NB4 (cell line): ENCODE data around the gene SLC11A1.
A peak's percentile ranks its signal among the peaks of the same experiment; 100 is the strongest.

Experiments used
- MYC ChIP-seq: IDR thresholded peaks from 2 replicates; pipeline ENCODE4 v1.6.1; 2011; ENCODE audit warnings: low read depth, low read length
- POLR2A ChIP-seq: IDR thresholded peaks from 2 replicates; pipeline ENCODE4 v1.6.1; 2011; ENCODE audit warnings: mild to moderate bottlenecking; ENCODE audit not compliant: insufficient read length; ENCODE audit errors: extremely low read depth
- TF ChIP-seq, protein P1 (sequence below): IDR thresholded peaks from one replicate; pipeline ENCODE4 v1.5.1; 2012; ENCODE audit warnings: low read depth, low read length
- TF ChIP-seq, protein P2 (sequence below): IDR thresholded peaks from 2 replicates; pipeline ENCODE4 v1.6.1; 2011; ENCODE audit warnings: low read depth, low read length

DNA sequence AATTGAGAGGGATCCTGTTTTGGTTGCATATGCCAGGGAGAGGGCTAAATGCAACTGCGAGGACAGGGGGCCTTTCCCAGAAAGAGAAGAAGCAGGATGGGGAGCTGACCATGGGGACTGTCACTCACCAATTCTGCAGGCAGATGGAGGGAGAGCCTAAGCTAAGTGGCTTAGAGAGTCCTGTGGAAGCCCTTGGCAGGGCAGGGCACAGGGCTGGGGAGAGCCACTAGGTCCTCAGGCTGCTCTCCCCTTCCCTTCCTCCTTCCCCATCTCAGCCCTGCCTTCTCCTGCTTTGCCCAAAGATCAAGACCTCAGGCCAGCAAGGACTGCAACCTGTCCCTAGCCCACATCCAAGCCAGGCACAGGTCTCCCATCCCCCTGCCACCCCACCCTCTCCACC is 49.8 kb upstream of the SLC11A1 start:
- TF ChIP-seq, protein P1, sequence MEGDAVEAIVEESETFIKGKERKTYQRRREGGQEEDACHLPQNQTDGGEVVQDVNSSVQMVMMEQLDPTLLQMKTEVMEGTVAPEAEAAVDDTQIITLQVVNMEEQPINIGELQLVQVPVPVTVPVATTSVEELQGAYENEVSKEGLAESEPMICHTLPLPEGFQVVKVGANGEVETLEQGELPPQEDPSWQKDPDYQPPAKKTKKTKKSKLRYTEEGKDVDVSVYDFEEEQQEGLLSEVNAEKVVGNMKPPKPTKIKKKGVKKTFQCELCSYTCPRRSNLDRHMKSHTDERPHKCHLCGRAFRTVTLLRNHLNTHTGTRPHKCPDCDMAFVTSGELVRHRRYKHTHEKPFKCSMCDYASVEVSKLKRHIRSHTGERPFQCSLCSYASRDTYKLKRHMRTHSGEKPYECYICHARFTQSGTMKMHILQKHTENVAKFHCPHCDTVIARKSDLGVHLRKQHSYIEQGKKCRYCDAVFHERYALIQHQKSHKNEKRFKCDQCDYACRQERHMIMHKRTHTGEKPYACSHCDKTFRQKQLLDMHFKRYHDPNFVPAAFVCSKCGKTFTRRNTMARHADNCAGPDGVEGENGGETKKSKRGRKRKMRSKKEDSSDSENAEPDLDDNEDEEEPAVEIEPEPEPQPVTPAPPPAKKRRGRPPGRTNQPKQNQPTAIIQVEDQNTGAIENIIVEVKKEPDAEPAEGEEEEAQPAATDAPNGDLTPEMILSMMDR, result no peak
- TF ChIP-seq POLR2A, result no peak
- TF ChIP-seq, protein P2, sequence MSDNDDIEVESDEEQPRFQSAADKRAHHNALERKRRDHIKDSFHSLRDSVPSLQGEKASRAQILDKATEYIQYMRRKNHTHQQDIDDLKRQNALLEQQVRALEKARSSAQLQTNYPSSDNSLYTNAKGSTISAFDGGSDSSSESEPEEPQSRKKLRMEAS, result 0 out of 2 replicates have a peak, but pooled peaks have one; percentile 30
- TF ChIP-seq MYC, result peak; percentile 36; the same call in 1 of the 2 replicates
